Spleen (tissue), 7 donors: ENCODE data around the gene PNISR.

Source experiments
- CTCF ChIP-seq, 11 experiments: fragments of 200-600 bp in 7 of 11; fragments of 450-650 bp in 4 of 11; sonication (generic) in 4 of 11; IDR thresholded peaks in 8 of 11; conservative IDR thresholded peaks in 3 of 11; 1 replicate in 7 of 11; 2 replicates in 4 of 11; pipeline versions ENCODE4 v1.4.0 to v1.8.0; 2016 to 2021; ENCODE audit warnings: antibody characterized with exemption in 11 of 11, inconsistent platforms in 4 of 11, mild to moderate bottlenecking in 1 of 11
- POLR2A ChIP-seq, 3 donors: fragments of 450-650 bp; IDR thresholded peaks; one replicate each; pipeline ENCODE4 v1.5.1; 2017; ENCODE audit warnings: antibody characterized with exemption in 3 of 3, mild to moderate bottlenecking in 1 of 3
- POLR2AphosphoS5 ChIP-seq, 3 donors: sonication (generic); formaldehyde crosslinking; IDR thresholded peaks; one replicate each; pipeline ENCODE4 v1.5.1; 2017; ENCODE audit warnings: antibody characterized with exemption in 3 of 3
- donor health status: DM: no; HTN: no; CAD: no; lungs with moderate emphysema.
- donor health status: DM: no; HTN: no; CAD: no.
- donor health status: DM: no; HTN: no; CAD: no.

DNA sequence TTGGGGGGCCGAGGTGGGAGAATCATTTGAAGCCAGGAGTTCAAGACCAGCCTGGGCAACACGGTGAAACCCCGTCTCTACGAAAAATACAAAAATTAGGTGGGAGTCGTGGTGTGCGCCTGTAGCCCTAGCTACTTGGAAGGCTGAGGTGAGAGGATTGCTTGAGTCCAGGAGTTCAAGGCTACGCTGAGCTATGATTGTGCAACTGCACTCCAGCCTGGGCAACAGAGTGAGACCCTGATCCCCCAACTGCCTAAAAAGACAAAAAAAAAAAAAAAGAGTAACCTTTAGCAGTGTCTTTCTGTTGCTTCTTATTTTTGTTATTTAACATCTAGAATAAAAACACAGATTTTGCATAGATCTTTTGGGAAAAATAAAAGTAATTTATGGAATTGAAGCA is 18.0 kb downstream of the PNISR start:
- TF ChIP-seq POLR2AphosphoS5 (IDR thresholded peaks at IDR 0.05) (no peak), CTCF (IDR thresholded peaks at IDR 0.05 in 8 of 11, conservative IDR thresholded peaks at IDR 0.05 in 3 of 11) (no peak), POLR2A (IDR thresholded peaks at IDR 0.05) (no peak)
